GM12892 (cell line): ENCODE data around the gene OSGEPL1.

Experiments
- POLR2A ChIP-seq: IDR thresholded peaks from 2 replicates; pipeline ENCODE4 v1.6.1; 2011; ENCODE audit warnings: low read depth, low read length, control low read depth
- POLR2AphosphoS5 ChIP-seq: IDR thresholded peaks from 2 replicates; pipeline ENCODE4 v1.6.1; 2011; ENCODE audit warnings: low read depth, low read length, control low read depth
- TAF1 ChIP-seq: IDR thresholded peaks from 2 replicates; pipeline ENCODE4 v1.6.1; 2011; ENCODE audit warnings: low read depth, mild to moderate bottlenecking, control low read depth, low read length, borderline replicate concordance

DNA sequence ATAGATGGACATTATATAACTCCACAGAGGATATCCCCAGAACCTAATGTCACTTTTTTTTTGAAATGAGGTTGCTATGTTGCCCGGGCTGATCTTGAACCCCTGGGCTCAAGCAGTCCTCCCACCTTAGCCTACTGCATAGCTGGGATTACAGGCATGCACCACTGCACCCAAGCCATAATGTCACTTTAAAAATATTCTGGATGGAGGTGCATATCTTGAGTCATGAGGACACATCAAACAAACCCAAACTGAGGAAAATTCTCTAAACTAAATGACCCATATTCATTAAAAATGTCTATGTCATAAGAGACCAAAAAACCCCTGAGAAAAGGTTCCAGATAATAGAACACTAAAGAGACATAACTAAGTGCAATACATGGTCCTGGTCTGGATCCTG, 36.3 kb downstream of the OSGEPL1 start:
- TF ChIP-seq POLR2A (no peak), POLR2AphosphoS5 (no peak), TAF1 (no peak)
